ENCODE results near the gene P2RX4. TPM values are rescaled to one million over a fixed set of nuclear protein-coding genes. Genes with fewer than 3 reads are reported as not detected.

P2RX4 gene
- total and polyA plus RNA-seq, 2 of the 4 experiments (the other 2 are of a cell fraction): 9.5 to 12.6 TPM

Other genes with a start within 250 kb of the P2RX4 start
- gene HNF1A, start 231.6 kb upstream of the P2RX4 start, total RNA-seq (2012; rRNA removed): under 0.01 TPM in 1 of 2 replicates, not detected in the other
- 0.06 TPM in 1 of 2 replicates, not detected in the other for gene HNF1A, start 231.6 kb upstream of the P2RX4 start, polyA plus RNA-seq (2012; rRNA removed)
- 12.5 and 18.3 TPM in 2 replicates for gene C12orf43, start 193.6 kb upstream of the P2RX4 start, total RNA-seq (2012; rRNA removed)
- gene C12orf43, start 193.6 kb upstream of the P2RX4 start, polyA plus RNA-seq (2012; rRNA removed): 13.5 and 17.7 TPM in 2 replicates
- under 0.01 TPM in 2 replicates for gene OASL, start 170.9 kb upstream of the P2RX4 start, total RNA-seq (2012; rRNA removed)
- gene OASL, start 170.9 kb upstream of the P2RX4 start, polyA plus RNA-seq (2012; rRNA removed): 0.05 TPM in 1 of 2 replicates, not detected in the other
- gene P2RX7, start 77.3 kb upstream of the P2RX4 start, total RNA-seq (2012; rRNA removed): under 0.01 and 0.18 TPM in 2 replicates
- 0.07 and 0.16 TPM in 2 replicates for gene P2RX7, start 77.3 kb upstream of the P2RX4 start, polyA plus RNA-seq (2012; rRNA removed)
- 15.0 and 15.2 TPM in 2 replicates for gene CAMKK2, start 86.6 kb downstream of the P2RX4 start, total RNA-seq (2012; rRNA removed)
- 24.7 and 25.7 TPM in 2 replicates for gene CAMKK2, start 86.6 kb downstream of the P2RX4 start, polyA plus RNA-seq (2012; rRNA removed)
- 174 and 211 TPM in 2 replicates for gene ANAPC5, start 142.3 kb downstream of the P2RX4 start, total RNA-seq (2012; rRNA removed)
- 156 and 157 TPM in 2 replicates for gene ANAPC5, start 142.3 kb downstream of the P2RX4 start, polyA plus RNA-seq (2012; rRNA removed)
- gene RNF34, start 190.0 kb downstream of the P2RX4 start, total RNA-seq (2012; rRNA removed): 69.4 and 69.5 TPM in 2 replicates
- gene RNF34, start 190.0 kb downstream of the P2RX4 start, polyA plus RNA-seq (2012; rRNA removed): 33.2 and 39.4 TPM in 2 replicates